Left lobe of liver (tissue), 2 donors: ENCODE measurements around the gene SORCS1. TPM values are rescaled to one million over a fixed set of nuclear protein-coding genes. Genes with fewer than 3 reads are reported as not detected.
A peak's percentile ranks its signal among the peaks of the same experiment; 100 is the strongest.
"Not testable (repeated sequence)": the region's sequence is repeated elsewhere in the genome, so short reads cannot be mapped to it uniquely, and the experiment has no call there.

Source experiments
- ATAC-seq: fragments of 200-7000 bp; cut with Tn5 transposase; one replicate; pipeline ENCODE4 v1.9.1; 2020; ENCODE audit warnings: mild to moderate bottlenecking, moderate library complexity
- DNase-seq: peaks from one replicate; pipeline ENCODE4 v3.0.0-alpha.2; 2020; ENCODE audit warnings: low spot score
- total RNA-seq: library from RNA; stranded (reverse); gene quantifications from one replicate; pipeline ENCODE4 v1.2.1, GENCODE V29; 2021
- donor health status: DM: no; HTN: no; CAD: no; lungs with moderate emphysema.
- donor health status: DM: no; HTN: yes; CAD: no.

The SORCS1 gene
- total RNA-seq, 1 donor from 2014 or later: 0.10 TPM

DNA sequence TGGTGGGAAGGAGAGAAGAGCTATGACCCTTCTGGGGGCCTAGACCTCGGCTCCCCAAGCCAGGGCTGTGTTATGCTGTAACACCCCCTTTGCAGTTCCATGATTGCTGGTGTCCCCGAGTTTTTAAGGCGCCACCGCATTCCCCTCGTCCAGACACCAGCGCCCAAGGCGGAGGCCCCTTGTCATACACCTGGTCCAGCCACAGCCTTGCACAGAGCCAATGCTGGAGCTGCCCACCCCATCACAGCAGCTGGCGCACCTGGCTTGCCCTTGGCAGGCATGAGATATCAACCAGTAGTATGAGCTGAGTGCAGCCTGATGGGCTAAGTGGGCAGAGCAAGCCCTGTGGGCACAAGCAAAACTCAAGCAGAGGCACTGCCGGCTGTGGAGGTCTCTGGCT, 209.4 kb downstream of the SORCS1 start:
- DNase-seq (no peak), ATAC-seq (no peak)

DNA sequence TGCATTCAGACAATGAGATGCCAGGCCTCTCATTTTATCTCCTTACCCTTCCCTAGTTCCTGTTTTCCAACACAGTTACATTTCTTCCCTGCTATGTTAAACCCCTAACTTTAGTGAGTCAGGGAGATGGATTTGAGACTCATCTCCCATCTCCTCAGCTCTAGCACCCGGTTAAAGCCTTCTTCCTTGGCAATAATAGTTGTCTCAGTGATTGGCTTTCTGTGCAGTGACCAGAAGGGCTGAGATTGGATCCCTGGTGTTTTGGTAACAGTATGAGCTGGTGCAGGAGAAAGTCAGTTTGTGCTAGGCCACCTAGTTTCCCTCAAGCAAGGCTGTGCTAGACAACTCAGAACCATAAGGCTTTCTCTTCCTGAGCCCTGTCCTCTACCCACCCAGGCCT, 212.5 kb downstream of the SORCS1 start:
- no peak for DNase-seq
- no peak for ATAC-seq

DNA sequence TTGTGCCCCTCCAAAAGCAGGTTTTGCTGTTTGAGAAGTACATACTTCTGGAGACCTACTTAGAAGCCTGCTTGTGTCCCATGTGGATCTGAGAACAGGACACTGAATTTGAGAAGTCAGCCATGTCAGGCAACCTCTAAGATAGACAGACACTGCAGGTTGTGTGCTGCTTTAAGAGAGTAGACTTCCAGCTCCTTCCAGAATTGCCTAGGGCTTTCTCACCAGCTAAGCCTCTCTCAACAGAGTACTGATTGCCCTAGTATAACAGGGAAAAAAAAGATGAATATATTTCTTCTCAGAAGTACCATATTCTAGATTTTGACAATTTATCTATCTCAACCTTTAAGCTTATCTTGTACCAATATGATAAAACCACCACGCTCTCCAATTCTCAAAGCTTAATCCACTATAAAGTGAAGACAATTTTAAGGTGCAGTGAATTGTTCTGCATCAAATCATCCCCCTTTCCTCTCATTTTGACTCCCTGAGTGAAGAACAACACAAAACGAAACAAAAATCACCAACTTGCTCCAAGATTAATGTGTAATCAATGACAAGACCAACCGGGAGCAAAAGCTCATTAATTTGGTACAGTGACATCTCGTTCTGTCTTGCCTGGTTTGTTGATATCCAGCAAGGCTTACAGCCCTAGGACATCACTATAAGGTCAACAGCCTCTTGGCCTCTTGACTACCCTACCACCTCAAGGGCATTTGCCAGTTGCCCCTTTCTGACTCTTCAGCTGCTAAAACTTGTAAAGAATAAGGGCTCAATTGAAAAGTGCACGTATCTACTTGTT, 214.6 kb downstream of the SORCS1 start:
- no peak for DNase-seq
- ATAC-seq: no peak

DNA sequence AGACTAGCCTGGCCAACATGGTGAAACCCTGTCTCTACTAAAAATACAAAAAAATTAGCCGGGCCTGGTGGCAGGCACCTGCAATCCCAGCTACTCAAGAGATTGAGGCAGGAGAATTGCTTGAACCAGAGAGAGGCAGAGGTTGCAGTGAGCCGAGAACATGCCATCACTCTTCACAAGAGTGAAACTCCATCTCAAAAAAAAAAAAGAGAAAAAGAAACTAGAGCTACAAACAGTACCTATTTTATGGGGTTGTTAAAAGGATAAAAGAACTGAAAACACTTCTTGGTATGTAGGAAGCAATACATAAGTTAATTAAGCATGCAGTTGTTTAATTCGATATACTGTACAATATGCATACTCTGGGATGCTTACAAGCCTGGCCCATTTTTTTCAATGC, 216.9 kb downstream of the SORCS1 start:
- DNase-seq (no peak), ATAC-seq (no peak)

DNA sequence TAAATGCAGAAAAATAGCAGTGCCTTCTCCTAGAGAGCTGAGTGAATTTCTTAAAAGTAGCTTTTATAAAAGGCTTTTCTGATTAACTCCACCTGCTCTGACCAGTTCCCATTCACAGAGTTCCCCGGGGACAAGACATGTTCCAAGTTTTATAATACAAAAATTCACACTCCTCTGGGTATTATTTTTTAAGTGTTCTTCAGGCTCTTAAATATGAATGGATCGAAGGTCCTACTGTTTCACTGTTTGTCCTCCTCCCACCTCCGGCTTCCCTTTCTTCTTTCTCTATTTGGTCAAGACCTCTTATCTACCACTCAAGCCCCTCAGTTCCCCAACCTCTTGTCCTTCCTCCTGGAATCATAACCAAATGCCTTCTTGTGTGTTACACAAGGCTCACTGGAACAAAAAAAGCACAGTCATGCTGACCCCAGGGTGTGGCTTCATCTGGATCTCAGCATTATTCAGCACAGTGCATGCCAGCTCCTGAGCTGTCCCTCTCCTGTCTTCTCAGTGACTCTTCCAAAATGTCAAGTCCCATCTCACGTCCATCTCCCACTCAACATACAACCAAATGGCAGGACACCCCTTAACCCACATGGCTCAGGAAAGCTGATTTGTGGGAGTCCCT, 222.4 kb downstream of the SORCS1 start:
- DNase-seq (no peak), ATAC-seq (peak; percentile 23)

DNA sequence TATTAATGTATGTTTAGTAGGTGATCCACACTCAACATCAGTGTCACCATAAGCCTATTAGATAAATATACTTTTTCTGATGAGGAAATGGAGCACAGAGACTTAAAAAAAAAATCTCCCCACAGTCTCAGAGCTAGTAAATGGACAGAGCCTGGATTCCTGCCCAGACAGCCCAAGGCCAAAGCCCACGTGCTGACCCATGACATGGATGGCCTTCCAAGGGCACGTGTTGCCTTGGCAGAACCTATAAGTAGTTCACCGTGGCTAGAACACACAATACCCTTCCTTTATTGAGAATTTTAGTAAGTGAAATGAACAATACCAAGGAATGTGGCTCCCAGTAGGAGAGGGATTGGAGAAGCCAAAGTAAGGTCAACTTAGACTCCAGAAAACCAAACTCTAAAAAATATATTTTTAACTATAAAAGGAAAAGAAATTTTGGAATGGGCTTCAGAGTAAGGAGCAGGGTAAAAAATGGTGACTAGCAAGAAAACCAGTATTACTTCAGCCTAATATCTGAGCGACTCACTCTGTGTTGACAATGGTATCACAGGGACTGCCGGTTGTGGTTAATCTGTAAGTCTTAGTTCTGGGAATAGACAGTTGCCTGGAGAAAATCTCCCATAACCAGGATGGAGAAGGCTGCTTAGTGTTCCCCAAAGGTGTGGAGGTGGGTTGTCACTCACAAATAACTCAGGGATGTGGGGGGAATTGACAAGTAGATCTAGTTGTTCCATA, 223.0 kb downstream of the SORCS1 start:
- DNase-seq: peak; percentile 81
- ATAC-seq: peak; percentile 85

DNA sequence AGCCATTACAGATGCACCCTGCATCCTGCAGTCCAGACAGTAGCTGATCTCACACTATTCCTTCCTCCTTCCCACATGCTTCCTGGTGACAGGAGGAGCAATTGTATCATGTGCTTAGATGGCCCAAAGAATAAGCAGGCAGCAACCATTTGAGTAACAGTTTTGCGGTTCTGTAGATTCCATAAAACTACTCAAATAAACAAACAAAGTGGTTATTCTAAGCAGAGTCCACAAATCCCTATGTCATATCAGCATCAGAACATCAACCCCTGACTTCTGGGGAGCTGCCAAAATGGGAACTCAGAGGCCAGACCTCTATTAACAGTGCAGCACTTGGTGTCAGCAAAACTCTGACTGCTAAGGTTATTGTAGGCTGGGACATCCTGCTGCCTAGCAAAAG, 226.0 kb downstream of the SORCS1 start:
- ATAC-seq (peak; percentile 79), DNase-seq (peak; percentile 58)

DNA sequence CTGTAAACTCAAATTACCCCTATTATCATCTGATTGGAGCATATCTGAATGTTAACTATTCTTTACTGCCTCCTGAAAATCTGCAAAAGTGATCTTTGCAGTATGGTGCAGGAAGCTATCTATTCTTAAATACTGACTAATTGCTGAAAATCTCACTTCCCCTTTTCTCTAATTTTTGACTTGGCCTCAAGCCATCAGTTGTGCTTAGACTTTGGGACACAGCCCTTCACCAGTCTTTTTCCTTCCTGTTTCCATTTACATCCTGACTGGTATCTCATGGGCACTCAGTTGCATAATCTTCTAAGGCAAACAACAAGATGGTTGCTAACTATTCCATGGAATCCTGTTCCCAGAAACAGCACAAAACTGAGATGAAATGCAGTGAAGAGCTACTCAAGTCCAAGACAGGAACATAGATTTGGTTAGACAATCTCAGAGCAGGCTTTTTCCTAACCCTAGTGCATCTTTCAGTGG, 228.5 kb downstream of the SORCS1 start:
- no peak for ATAC-seq

DNA sequence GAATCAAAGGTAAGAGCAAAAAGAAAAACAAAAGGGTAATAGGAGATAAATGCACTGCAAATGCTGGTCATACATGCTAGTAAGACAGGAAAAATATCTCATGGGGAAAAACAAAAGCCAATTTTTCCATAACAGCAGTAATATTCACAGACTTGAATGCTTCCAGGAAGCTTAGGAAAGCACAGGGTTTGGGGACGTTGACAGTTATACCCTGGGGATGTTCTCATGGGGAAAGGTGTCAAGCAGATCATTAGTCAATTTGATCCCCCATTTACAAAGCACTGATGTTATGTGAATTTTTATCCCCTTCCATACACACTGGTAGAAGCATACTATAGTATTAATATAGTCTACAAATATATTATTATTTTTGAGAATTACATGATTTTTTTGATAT, 232.7 kb downstream of the SORCS1 start:
- DNase-seq (no peak), ATAC-seq (no peak)

More for the DNA sequence above, 228.5 kb downstream of the SORCS1 start:
- no peak for DNase-seq

DNA sequence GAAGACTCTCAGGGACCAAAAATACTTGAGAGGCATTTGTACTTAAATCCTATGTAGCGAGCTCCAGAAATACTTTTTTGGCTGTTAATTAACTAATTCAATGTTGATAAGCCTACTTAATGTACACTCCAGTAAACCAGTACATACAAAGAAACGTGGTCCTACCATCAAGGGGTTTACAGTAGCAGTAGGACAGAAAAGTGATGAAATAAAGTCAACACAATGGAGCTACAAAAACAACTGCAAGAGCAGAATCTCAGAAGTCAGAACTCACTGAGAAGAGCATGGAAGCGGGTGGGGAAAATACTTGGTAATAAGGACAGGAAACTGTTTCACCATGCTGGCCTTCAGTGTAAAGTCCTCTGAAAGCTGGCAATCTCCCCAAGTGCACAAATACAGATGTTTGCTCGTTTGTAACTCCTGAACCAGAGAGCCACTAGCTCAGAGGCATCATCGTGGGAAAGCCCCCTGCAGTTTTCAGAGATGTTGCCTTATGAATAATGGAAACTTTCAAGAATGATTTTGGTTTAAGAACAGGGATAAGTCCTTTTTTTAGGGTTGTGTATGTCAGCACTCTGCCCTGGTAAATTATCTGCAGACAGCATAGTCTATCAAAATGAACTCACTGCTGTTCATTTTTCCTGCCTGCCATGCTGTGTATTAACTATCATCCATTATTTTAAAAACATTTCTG, 233.2 kb downstream of the SORCS1 start:
- DNase-seq: peak; percentile 78
- ATAC-seq: peak; percentile 97

DNA sequence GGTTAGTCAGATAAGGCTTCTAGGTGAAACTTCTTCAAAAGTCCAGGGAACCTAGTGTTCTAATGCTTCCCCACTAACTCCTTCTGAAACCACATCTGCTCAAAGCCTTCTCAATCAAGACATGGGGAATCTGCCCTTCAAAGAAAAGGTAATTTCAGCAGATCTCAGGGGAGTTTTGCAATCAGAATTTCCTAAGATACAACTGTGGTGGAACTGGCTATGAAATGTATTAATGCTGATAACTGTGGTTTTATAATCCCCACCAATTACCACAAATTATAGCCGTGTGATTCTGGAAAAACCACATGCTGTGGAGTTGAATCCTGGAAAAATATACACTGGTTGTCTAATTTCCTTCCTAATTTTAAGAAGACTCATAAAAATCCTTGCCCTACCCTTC, 233.8 kb downstream of the SORCS1 start:
- no peak for DNase-seq
- peak; percentile 32 for ATAC-seq

DNA sequence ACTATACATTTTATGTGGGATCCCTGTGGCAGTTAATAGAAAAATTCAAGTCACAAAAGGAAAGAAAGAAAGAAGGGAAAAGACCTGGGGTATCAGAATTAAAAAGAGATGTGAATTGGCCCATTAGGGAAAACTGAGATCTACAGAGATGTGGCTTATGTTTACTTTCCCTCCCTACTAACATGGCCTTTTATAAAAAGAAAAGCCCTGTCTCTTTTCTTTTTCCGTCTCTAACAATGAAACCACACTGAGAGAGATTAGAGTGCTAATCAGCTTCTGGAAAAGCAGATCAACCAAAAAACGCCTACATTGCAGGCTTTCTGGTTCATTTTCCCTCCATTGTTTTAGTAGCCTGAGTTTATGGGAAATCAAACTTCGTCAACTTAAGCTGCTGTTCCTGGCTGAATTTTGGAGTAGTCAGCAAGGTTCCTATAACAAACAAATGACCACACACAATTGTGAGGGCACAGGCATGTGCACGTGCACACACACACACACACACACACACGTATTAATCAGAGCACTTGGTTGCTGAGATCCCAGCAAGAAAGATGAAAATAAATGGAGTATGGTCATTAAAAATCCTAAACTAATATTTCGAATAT, 235.1 kb downstream of the SORCS1 start:
- no peak for DNase-seq
- no peak for ATAC-seq

DNA sequence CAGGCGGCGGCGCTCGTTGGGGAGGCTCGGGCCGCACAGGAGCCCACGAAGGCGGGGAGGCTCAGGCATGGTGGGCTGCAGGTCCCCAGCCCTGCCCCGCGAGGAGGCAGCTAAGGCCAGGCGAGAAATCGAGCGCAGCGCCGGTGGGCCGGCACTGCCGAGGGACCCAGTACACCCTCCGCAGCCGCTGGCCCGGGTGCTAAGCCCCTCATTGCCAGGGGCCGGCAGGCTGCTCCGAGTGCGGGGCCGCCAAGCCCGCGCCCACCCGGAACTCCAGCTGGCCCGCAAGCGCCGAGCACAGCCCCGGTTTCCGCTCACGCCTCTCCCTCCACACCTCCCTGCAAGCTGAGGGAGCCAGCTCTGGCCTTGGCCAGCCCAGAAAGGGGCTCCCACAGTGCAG, 236.4 kb downstream of the SORCS1 start:
- DNase-seq, ATAC-seq: not testable (repeated sequence)

DNA sequence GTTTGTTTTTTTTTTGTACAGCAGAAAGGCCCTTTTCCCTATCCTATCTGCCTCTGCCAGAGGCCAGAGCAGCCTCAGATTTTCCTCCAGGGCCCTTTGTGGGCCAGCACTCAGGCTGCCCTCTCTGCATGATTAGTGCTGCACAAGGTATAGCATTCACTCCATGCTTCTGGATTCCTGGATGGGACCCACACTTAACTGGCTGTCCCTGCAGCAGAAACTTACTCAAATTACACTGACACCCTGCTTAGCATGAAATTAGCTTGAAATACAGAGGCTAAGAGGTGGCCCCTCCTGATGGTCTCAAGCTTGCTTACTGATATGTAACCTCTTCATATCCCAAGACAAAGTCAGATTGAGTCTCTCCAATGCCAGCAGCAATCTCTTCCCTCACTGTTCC, 239.3 kb downstream of the SORCS1 start:
- no peak for DNase-seq
- no peak for ATAC-seq

DNA sequence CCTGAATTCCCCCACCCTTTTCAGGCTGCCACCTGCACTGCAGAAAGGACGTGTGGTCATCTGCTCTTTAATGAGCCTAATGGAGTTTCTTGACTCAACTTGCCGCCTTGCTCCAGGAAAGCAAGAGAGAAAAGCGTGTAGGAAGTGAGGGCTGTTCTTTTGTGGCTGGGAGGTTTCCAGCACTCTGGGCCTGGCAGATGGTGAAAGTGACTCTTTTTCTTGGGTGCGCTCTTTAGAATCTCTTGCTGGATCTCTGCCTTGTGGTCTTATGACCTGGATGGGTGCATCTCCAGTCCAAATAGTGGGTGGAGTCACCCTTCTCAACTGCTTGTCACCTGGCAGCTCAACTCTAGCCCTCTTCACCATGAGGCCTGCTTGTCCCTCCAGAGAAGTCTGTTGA, 244.0 kb downstream of the SORCS1 start:
- no peak for ATAC-seq
- no peak for DNase-seq

DNA sequence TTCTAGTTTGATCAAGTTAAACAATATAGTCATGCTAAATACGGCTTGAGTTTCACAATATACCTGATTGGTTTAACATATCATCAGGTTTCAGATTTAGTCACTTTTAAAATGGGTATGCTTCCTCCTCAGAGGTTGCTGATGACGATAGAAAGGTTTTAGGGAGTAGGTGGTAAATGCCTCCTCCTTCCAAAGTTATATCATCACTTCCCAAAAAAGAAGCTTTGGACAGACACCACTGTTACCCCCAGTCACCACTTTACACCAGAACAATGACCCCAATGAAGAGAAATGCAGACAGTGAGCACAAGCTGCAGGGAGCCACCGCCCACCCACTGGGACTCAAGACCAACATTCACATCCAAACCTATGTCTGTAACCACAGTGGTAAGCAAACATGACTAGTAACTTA, 244.6 kb downstream of the SORCS1 start:
- no peak for DNase-seq
- no peak for ATAC-seq

DNA sequence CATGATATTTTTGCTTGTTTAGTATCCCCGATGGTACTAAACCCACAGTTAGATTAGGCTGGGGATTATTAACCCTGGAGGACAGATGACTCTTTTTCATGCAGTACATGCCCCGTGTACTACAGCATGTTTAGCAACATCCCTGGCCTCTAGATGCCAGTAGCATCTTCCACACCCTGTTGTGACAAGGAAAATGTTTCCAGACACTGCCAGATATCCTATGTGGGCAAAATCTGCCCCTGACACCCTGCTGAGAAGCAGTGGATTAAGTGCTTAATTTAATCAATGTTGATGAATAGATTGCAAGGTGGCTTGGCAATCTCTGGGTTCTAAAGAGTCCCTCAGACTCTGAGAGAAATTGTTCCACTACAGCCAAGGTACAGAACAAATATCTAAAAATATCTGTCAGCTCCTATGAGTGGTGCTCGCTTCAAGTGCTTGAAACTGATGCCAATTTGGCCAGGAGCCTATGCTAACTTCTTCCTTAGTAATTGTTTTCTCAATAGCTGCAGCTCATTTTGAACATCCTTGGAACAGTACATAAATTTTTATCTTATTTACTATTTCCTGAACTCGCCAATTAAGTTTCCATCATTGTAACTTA, 247.0 kb downstream of the SORCS1 start:
- no peak for DNase-seq
- ATAC-seq: peak; percentile 44

DNA sequence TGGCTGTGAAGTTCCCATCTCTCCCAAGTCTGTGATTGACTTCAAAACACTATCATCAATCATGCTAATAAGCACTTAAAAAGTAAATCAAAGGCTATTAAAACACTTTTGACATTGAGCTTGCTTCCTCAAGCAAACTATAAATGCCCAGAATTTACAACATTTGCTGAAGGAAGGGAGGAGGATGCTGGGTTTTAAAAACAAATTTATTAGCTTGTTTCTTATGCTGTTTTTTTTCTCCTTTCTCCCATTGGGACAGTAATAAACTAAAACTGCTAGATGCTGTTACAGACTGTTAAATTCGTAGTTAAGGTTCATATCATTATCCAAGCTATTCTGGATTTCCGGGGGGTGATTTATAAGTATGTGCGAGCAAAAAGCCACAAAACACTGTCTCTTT, 250.5 kb downstream of the SORCS1 start:
- DNase-seq (no peak), ATAC-seq (no peak)

DNA sequence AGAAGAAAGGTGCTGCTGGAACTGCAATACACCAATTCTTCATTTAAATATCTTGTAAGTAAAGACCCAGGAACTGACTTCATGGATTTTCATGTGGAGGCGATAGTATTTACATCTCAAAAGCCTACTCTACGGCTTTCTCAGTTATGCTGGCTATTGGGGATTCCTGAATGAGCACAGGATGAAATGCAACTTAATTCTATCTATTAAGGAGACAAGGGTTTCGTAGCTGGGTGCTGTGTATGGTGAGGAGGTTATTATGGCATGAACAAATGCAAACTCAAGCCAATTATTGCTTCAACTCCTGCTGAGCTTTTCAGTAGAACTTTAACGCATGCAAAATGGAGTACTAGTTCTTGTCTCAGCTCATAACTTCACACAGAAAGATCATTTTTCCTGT, 251.2 kb downstream of the SORCS1 start:
- DNase-seq: no peak
- ATAC-seq: no peak

DNA sequence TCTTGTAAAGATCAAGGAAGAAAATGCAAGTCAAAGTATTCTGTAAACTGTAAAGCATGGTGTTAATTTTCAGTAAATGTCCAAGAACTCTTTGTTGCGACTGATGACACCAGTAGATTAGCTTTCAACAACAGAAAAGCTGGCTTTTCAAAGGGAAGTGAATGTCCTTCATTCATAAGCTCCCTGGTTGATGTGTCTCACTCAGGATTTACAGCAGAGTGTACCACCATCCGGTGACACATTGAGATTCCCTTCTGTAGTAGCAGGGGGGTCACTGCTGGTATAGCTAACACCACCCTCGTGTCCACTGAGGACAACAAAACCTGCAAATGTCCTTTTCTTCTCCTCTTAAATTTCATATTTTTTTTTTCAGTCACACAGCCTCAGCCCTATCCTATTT, 253.4 kb downstream of the SORCS1 start:
- ATAC-seq: no peak
- DNase-seq: no peak
